IMR-90 (cell line): ENCODE data around the gene SPPL2C. TPM values are rescaled to one million over a fixed set of nuclear protein-coding genes. Genes with fewer than 3 reads are reported as not detected.

Experiments used
- ATAC-seq: fragments of 200-7000 bp; cut with Tn5 transposase; 2 replicates; pipeline ENCODE4 v1.9.1; 2020; ENCODE audit warnings: low read depth, mild to moderate bottlenecking, moderate library complexity
- BruUV-seq: library from RNA; stranded (reverse); fragments of 400-500 nt; replicated peaks from 2 replicates; lab custom pipeline; 2021; lab: Mats Ljungman, UMichigan
- CTCF ChIA-PET: fragments of 300-600 bp; formaldehyde crosslinking; extraction: SDS; loops from one replicate; lab custom pipeline; 2021; ENCODE audit warnings: antibody characterized with exemption; lab: Yijun Ruan, JAX
- POLR2A ChIA-PET: fragments of 300-600 bp; sonication (Branson Sonifier 250); formaldehyde crosslinking; loops from one replicate; lab custom pipeline; 2022; ENCODE audit warnings: antibody characterized with exemption; ENCODE audit not compliant: unreplicated experiment; lab: Charles Lee
- DNase-seq: peaks from one replicate; pipeline ENCODE4 v3.0.0; 2013
- H2AFZ ChIP-seq: replicated peaks from 2 replicates; pipeline ENCODE3; 2013; ENCODE audit warnings: low read length, mild to moderate bottlenecking; ENCODE audit not compliant: poor library complexity
- H2AK5ac ChIP-seq: 2 replicates; pipeline ENCODE4 v1.6.1; 2013; ENCODE audit warnings: low read depth, low read length, inconsistent platforms
- H2AK9ac ChIP-seq: replicated peaks from 2 replicates; pipeline ENCODE3; 2013; ENCODE audit warnings: mild to moderate bottlenecking, low read depth, low read length, moderate library complexity; ENCODE audit not compliant: poor library complexity
- H2BK120ac ChIP-seq: 2 replicates; pipeline ENCODE4 v1.6.1; 2013; ENCODE audit warnings: low read depth, low read length, inconsistent platforms
- H2BK15ac ChIP-seq: 3 replicates; pipeline ENCODE4 v1.6.1; 2013; ENCODE audit warnings: low read depth, low read length, inconsistent platforms
- H2BK20ac ChIP-seq: 2 replicates; pipeline ENCODE4 v1.6.1; 2013; ENCODE audit warnings: low read depth, mild to moderate bottlenecking, inconsistent platforms, low read length, moderate library complexity
- H2BK5ac ChIP-seq: 2 replicates; pipeline ENCODE4 v1.6.1; 2013; ENCODE audit warnings: mild to moderate bottlenecking, low read depth, low read length, inconsistent platforms; ENCODE audit not compliant: poor library complexity, severe bottlenecking
- H3K14ac ChIP-seq: replicated peaks from 2 replicates; pipeline ENCODE4 v1.6.1; 2013; ENCODE audit warnings: low read depth, low read length, inconsistent platforms
- H3K18ac ChIP-seq: 2 replicates; pipeline ENCODE4 v1.6.1; 2013; ENCODE audit warnings: low read depth, low read length, control low read depth
- H3K23ac ChIP-seq: 2 replicates; pipeline ENCODE4 v1.6.1; 2013; ENCODE audit warnings: low read depth, low read length, inconsistent platforms
- H3K27ac ChIP-seq: 2 replicates; pipeline ENCODE4 v1.5.1; 2013; ENCODE audit warnings: mild to moderate bottlenecking, control low read depth, low read length; ENCODE audit not compliant: insufficient read depth
- H3K27me3 ChIP-seq: 2 replicates; pipeline ENCODE4 v1.6.1; 2013; ENCODE audit warnings: low read length; ENCODE audit not compliant: control insufficient read depth, insufficient read depth
- H3K36me3 ChIP-seq: 2 replicates; pipeline ENCODE4 v1.6.1; 2013; ENCODE audit warnings: low read length, mixed read lengths; ENCODE audit not compliant: control insufficient read depth, insufficient read depth
- H3K4ac ChIP-seq: 2 replicates; pipeline ENCODE4 v1.6.1; 2013; ENCODE audit warnings: low read depth, low read length, inconsistent platforms
- H3K4me1 ChIP-seq: 2 replicates; pipeline ENCODE4 v1.6.1; 2013; ENCODE audit warnings: low read length, mixed read lengths; ENCODE audit not compliant: control insufficient read depth, insufficient read depth
- H3K4me2 ChIP-seq: 2 replicates; pipeline ENCODE4 v1.6.1; 2013; ENCODE audit warnings: low read depth, mild to moderate bottlenecking, control low read depth, low read length, moderate library complexity
- H3K4me3 ChIP-seq: 2 replicates; pipeline ENCODE4 v1.5.1; 2013; ENCODE audit warnings: low read depth, mild to moderate bottlenecking, control low read depth, low read length, moderate library complexity; ENCODE audit not compliant: insufficient read depth
- H3K56ac ChIP-seq: 2 replicates; pipeline ENCODE4 v1.6.1; 2013; ENCODE audit warnings: low read length, inconsistent platforms; ENCODE audit not compliant: insufficient read depth; ENCODE audit errors: extremely low read depth
- H3K79me1 ChIP-seq, 2 experiments: 2 replicates each; pipeline ENCODE4 v1.6.1; 2013; ENCODE audit warnings: low read length in 2 of 2, inconsistent platforms in 1 of 2, low read depth in 1 of 2
- H3K9ac ChIP-seq: 2 replicates; pipeline ENCODE4 v1.6.1; 2013; ENCODE audit warnings: low read depth, low read length, control low read depth
- H3K9me1 ChIP-seq: 2 replicates; pipeline ENCODE4 v1.6.1; 2013; ENCODE audit warnings: low read length, inconsistent platforms; ENCODE audit not compliant: insufficient read depth
- H3K9me3 ChIP-seq: 2 replicates; pipeline ENCODE4 v1.6.1; 2013; ENCODE audit warnings: low read length; ENCODE audit not compliant: control insufficient read depth, insufficient read depth
- H4K20me1 ChIP-seq: 2 replicates; pipeline ENCODE4 v1.6.1; 2013; ENCODE audit warnings: low read length, inconsistent platforms; ENCODE audit not compliant: insufficient read depth
- H4K5ac ChIP-seq: 2 replicates; pipeline ENCODE4 v1.6.1; 2013; ENCODE audit warnings: mild to moderate bottlenecking, low read depth, low read length, control low read depth
- H4K8ac ChIP-seq, 2 experiments: 2 replicates each; pipeline ENCODE4 v1.6.1; 2013; ENCODE audit warnings: low read depth in 2 of 2, low read length in 2 of 2, control low read depth in 1 of 2, inconsistent platforms in 1 of 2
- H4K91ac ChIP-seq: 2 replicates; pipeline ENCODE4 v1.6.1; 2013; ENCODE audit warnings: low read depth, low read length, inconsistent platforms; ENCODE audit not compliant: insufficient read depth
- BHLHE40 ChIP-seq: fragments of 150-350 bp; IDR thresholded peaks from 2 replicates; pipeline ENCODE4 v1.6.1; 2016; ENCODE audit warnings: mild to moderate bottlenecking, low read depth, low read length
- CHD1 ChIP-seq: IDR thresholded peaks from 2 replicates; pipeline ENCODE4 v1.6.1; 2012; ENCODE audit warnings: low read depth, low read length, improper control_type of control experiment
- ELK1 ChIP-seq: fragments of 150-350 bp; IDR thresholded peaks from 2 replicates; pipeline ENCODE4 v1.6.1; 2016; ENCODE audit warnings: low read depth, mild to moderate bottlenecking, low read length, moderate library complexity, borderline replicate concordance
- FOS ChIP-seq: fragments of 150-350 bp; IDR thresholded peaks from 2 replicates; pipeline ENCODE4 v1.6.1; 2016; ENCODE audit warnings: low read depth, low read length
- MAFK ChIP-seq: IDR thresholded peaks from 2 replicates; pipeline ENCODE4 v1.6.1; 2012; ENCODE audit warnings: low read depth, low read length, improper control_type of control experiment
- MXI1 ChIP-seq: IDR thresholded peaks from 2 replicates; pipeline ENCODE4 v1.6.1; 2012; ENCODE audit warnings: low read depth, mild to moderate bottlenecking, low read length, moderate library complexity, borderline replicate concordance
- POLR2A ChIP-seq: IDR thresholded peaks from 2 replicates; pipeline ENCODE4 v1.6.1; 2012; ENCODE audit warnings: mild to moderate bottlenecking, low read depth, low read length
- RAD21 ChIP-seq: IDR thresholded peaks from 2 replicates; pipeline ENCODE4 v1.6.1; 2012; ENCODE audit warnings: low read length, improper control_type of control experiment
- RCOR1 ChIP-seq: IDR thresholded peaks from 2 replicates; pipeline ENCODE4 v1.6.1; 2012; ENCODE audit warnings: mild to moderate bottlenecking, low read length, improper control_type of control experiment; ENCODE audit not compliant: insufficient replicate concordance
- SMC3 ChIP-seq: fragments of 150-350 bp; IDR thresholded peaks from 2 replicates; pipeline ENCODE4 v1.6.1; 2016; ENCODE audit warnings: low read depth, mild to moderate bottlenecking, antibody characterized with exemption, low read length, moderate library complexity
- USF2 ChIP-seq: fragments of 150-350 bp; IDR thresholded peaks from 2 replicates; pipeline ENCODE4 v1.6.1; 2017; ENCODE audit warnings: mild to moderate bottlenecking, antibody characterized with exemption, low read length, low read depth
- WGBS, 2 experiments: methylation state at CpG; one replicate each; pipeline versions ENCODE4 v1.1.5 to v1.1.7; 2013; ENCODE audit warnings: missing lambda C conversion rate in 2 of 2; ENCODE audit not compliant: insufficient read length in 1 of 2; ENCODE audit errors: extremely low coverage in 2 of 2; 5-methylcytosine and 5-hydroxymethylcytosine counted together
- dilution Hi-C: fragments of 300-500 bp; cut with HindIII; formaldehyde crosslinking; loops from one replicate; pipeline ENCODE4 v1.14.3; 2018; ENCODE audit warnings: low sequenced_read_pairs; ENCODE audit not compliant: unreplicated experiment
- in situ Hi-C: fragments of 300-500 bp; cut with MboI; formaldehyde crosslinking; loops from 3 replicates; pipeline ENCODE4 v1.14.3; 2019; ENCODE audit warnings: low sequenced_read_pairs, inconsistent platforms, mixed read lengths
- intact Hi-C: fragments of 100-400 bp; cut with micrococcal nuclease; formaldehyde crosslinking; loops from 2 replicates; pipeline ENCODE4 v1.10.0; 2022
- polyA plus RNA-seq, 3 experiments: library from polyadenylated mRNA; depleted of rRNA; stranded (reverse); fragments of >200 nt; gene quantifications; 2 replicates each; pipeline ENCODE4 v1.2.3, GENCODE V29; 2012; ENCODE audit warnings: low replicate concordance in 1 of 3
- total RNA-seq: library from RNA; depleted of rRNA; stranded (reverse); fragments of >200 nt; gene quantifications from 2 replicates; pipeline ENCODE4 v1.2.3, GENCODE V29; 2012

The SPPL2C gene
- total and polyA plus RNA-seq, 2 of the 4 experiments (the other 2 are of a cell fraction) = not detected

- H3K4me3 ChIP-seq = no peak overlapping the region
- no peak overlapping the region for H4K91ac ChIP-seq
- no peaks in the 10 kb centered on the region for H3K36me3 ChIP-seq
- no peak overlapping the region for H4K8ac ChIP-seq
- no peaks in the 10 kb centered on the region for H3K79me1 ChIP-seq
- ATAC-seq (no peak), DNase-seq (no peak)
- intact Hi-C loops (no loop called here), dilution Hi-C loops (no loop called here), in situ Hi-C loops (loop anchor here (5.0 kb wide), 1 partner anchor 39 kb away; no protein-coding TSS in a partner anchor)
- H2AFZ ChIP-seq = no peak overlapping the region
- H3K23ac ChIP-seq = no peak overlapping the region
- no peaks in the 10 kb centered on the region for H3K4me1 ChIP-seq
- H2AK9ac ChIP-seq = no peak overlapping the region
- H3K18ac ChIP-seq = no peak overlapping the region
- WGBS, 2 experiments = 24% methylated on average over 2 of the region's 5 CpGs; no CpG with 5 or more reads in 1 of the 2 experiments
- ChIA-PET CTCF (no interaction called here), POLR2A (no interaction called here)
- peaks cover 4% of the 10 kb centered on the region; the same call in 1 of the 2 replicates for H3K27me3 ChIP-seq
- no peak overlapping the region for H2AK5ac ChIP-seq
- no peak overlapping the region for H4K5ac ChIP-seq
- H3K9ac ChIP-seq = no peak overlapping the region
- no peak overlapping the region for H2BK5ac ChIP-seq
- 0 out of 2 replicates have a peak, but pooled peaks cover 2% of the 10 kb centered on the region for H3K9me1 ChIP-seq
- BruUV-seq = no TSS peak
- H3K27ac ChIP-seq = no peak overlapping the region
- H3K9me3 ChIP-seq = no peaks in the 10 kb centered on the region
- H2BK15ac ChIP-seq = no peak overlapping the region
- no peak overlapping the region for H3K14ac ChIP-seq
- no peak overlapping the region for H2BK120ac ChIP-seq
- H3K56ac ChIP-seq = no peak overlapping the region
- H4K20me1 ChIP-seq = no peaks in the 10 kb centered on the region
- TF ChIP-seq ELK1 (no peak), BHLHE40 (no peak), FOS (no peak), MXI1 (no peak), SMC3 (no peak), USF2 (no peak), POLR2A (no peak), RCOR1 (no peak), RAD21 (no peak), MAFK (no peak), CHD1 (no peak)
- no peak overlapping the region for H3K4me2 ChIP-seq
- H2BK20ac ChIP-seq = no peak overlapping the region
- H3K4ac ChIP-seq = no peak overlapping the region
Measured at GRCh38 chr17:45888392-45888791, 43.7 kb downstream of the SPPL2C start.
